Stimulated activated CD8-positive, alpha-beta memory T cell treated with anti-CD3 and anti-CD28 coated beads, Interleukin-2, amount 100 ng/mL, for 1 hour (primary cell): Measurements from ENCODE around the gene OR2C3.
"Not testable (repeated sequence)": the region's sequence is repeated elsewhere in the genome, so short reads cannot be mapped to it uniquely, and the experiment has no call there.

Experiments used
- DNase-seq, 2 donors: peaks; one replicate each; pipeline ENCODE4 v3.0.0-alpha.2; 2020; ENCODE audit warnings: low read depth in 2 of 2

The OR2C3 gene

GRCh38 chr1:247536340-247536739 is at the start of gene OR2C3:
Gene OR2C3, minus strand, starts transcription at chr1:247536440. Its CDS starts 3,929 bp downstream, at chr1:247532511.
- no peak for DNase-seq

- DNase-seq, result no peak
Measured at GRCh38 chr1:247578946-247579460, 42.8 kb upstream of the OR2C3 start.

GRCh38 chr1:247576514-247576913 is 40.3 kb upstream of the OR2C3 start:
- no peak for DNase-seq

GRCh38 chr1:247574664-247575063 is 38.4 kb upstream of the OR2C3 start:
- no peak for DNase-seq

GRCh38 chr1:247574236-247574635 is 38.0 kb upstream of the OR2C3 start:
- DNase-seq, result no peak

- DNase-seq, result no peak
Measured at GRCh38 chr1:247562198-247562597, 26.0 kb upstream of the OR2C3 start.

GRCh38 chr1:247561711-247562110 is 25.5 kb upstream of the OR2C3 start:
- DNase-seq, result no peak

GRCh38 chr1:247557926-247558674 is 21.9 kb upstream of the OR2C3 start:
- no peak for DNase-seq

- no peak for DNase-seq
Measured at GRCh38 chr1:247552231-247552630, 16.0 kb upstream of the OR2C3 start.

GRCh38 chr1:247551721-247552120 is 15.5 kb upstream of the OR2C3 start:
- no peak for DNase-seq

GRCh38 chr1:247548769-247549182 is 12.5 kb upstream of the OR2C3 start, which contains the start of gene GCSAML:
Gene GCSAML, plus strand, starts transcription at chr1:247549134. Its CDS starts 58 bp downstream, at chr1:247549192.
- DNase-seq, result no peak

- DNase-seq, result no peak
Measured at GRCh38 chr1:247548092-247548491, 11.9 kb upstream of the OR2C3 start.

- no peak for DNase-seq
Measured at GRCh38 chr1:247542811-247543210, 6.6 kb upstream of the OR2C3 start.

- DNase-seq, result no peak
Measured at GRCh38 chr1:247540581-247540980, 4.3 kb upstream of the OR2C3 start.

GRCh38 chr1:247539215-247539614 is 3.0 kb upstream of the OR2C3 start:
- DNase-seq, result no peak

GRCh38 chr1:247538561-247538960 is 2.3 kb upstream of the OR2C3 start:
- no peak for DNase-seq

GRCh38 chr1:247535402-247535801 is 838 bp downstream of the OR2C3 start:
- no peak for DNase-seq

GRCh38 chr1:247531937-247532336 is 4.3 kb downstream of the OR2C3 start:
- DNase-seq, result no peak

GRCh38 chr1:247530785-247531184 is 5.5 kb downstream of the OR2C3 start:
- DNase-seq, result no peak

GRCh38 chr1:247529771-247530355 is 6.4 kb downstream of the OR2C3 start:
- DNase-seq, result no peak

- DNase-seq, result no peak
Measured at GRCh38 chr1:247528812-247529474, 7.3 kb downstream of the OR2C3 start.

GRCh38 chr1:247521886-247522285 is 14.4 kb downstream of the OR2C3 start:
- not testable (repeated sequence) for DNase-seq

GRCh38 chr1:247518613-247518891 is 17.7 kb downstream of the OR2C3 start:
- no peak for DNase-seq
